Spleen (tissue), 11 donors: ENCODE results near the gene G3BP1. TPM values are rescaled to one million over a fixed set of nuclear protein-coding genes. Genes with fewer than 3 reads are reported as not detected.
A peak's percentile ranks its signal among the peaks of the same experiment; 100 is the strongest.

Source experiments
- DNase-seq: peaks from one replicate; pipeline ENCODE4 v3.0.0-alpha.2; 2020
- H3K27ac ChIP-seq, 8 donors: fragments of 200-600 bp; sonication (generic) in 7 of 8; 1 replicate in 4 of 8; 2 replicates in 4 of 8; pipeline versions ENCODE4 v1.5.0 to v1.8.0; 2016 to 2021; ENCODE audit warnings: inconsistent platforms in 4 of 8, mild to moderate bottlenecking in 4 of 8, moderate library complexity in 1 of 8
- H3K27me3 ChIP-seq, 7 donors: fragments of 200-600 bp; sonication (generic) in 6 of 7; replicated peaks in 1 of 7; 1 replicate in 4 of 7; 2 replicates in 3 of 7; pipeline versions ENCODE4 v1.5.0 to v1.8.0; 2016 to 2021; ENCODE audit warnings: inconsistent platforms in 3 of 7, mild to moderate bottlenecking in 1 of 7
- H3K36me3 ChIP-seq, 6 donors: fragments of 200-600 bp; sonication (generic) in 5 of 6; 1 replicate in 4 of 6; 2 replicates in 2 of 6; pipeline versions ENCODE4 v1.5.0 to v1.8.0; 2016 to 2021; ENCODE audit warnings: inconsistent platforms in 2 of 6
- H3K4me1 ChIP-seq, 6 donors: fragments of 200-600 bp; sonication (generic) in 5 of 6; 1 replicate in 3 of 6; 2 replicates in 3 of 6; pipeline versions ENCODE4 v1.5.0 to v1.8.0; 2016 to 2021; ENCODE audit warnings: inconsistent platforms in 3 of 6
- H3K4me3 ChIP-seq, 8 donors: fragments of 200-600 bp; sonication (generic) in 7 of 8; 1 replicate in 4 of 8; 2 replicates in 4 of 8; pipeline versions ENCODE4 v1.5.0 to v1.8.0; 2016 to 2021; ENCODE audit warnings: inconsistent platforms in 4 of 8, mild to moderate bottlenecking in 4 of 8, moderate library complexity in 2 of 8
- H3K9me3 ChIP-seq, 8 donors: fragments of 200-600 bp; sonication (generic) in 7 of 8; 1 replicate in 4 of 8; 2 replicates in 4 of 8; pipeline versions ENCODE4 v1.5.0 to v1.8.0; 2016 to 2021; ENCODE audit warnings: inconsistent platforms in 4 of 8
- POLR2A ChIP-seq, 3 donors: fragments of 450-650 bp; IDR thresholded peaks; one replicate each; pipeline ENCODE4 v1.5.1; 2017; ENCODE audit warnings: antibody characterized with exemption in 3 of 3, mild to moderate bottlenecking in 1 of 3
- POLR2AphosphoS5 ChIP-seq, 3 donors: sonication (generic); formaldehyde crosslinking; IDR thresholded peaks; one replicate each; pipeline ENCODE4 v1.5.1; 2017; ENCODE audit warnings: antibody characterized with exemption in 3 of 3
- WGBS, 5 donors: extraction: QIAGEN DNeasy Blood & Tissue Kit in 3 of 5; methylation state at CpG; one replicate each; pipeline versions ENCODE4 v1.1.5 to v1.1.7; 2013 to 2018; 5-methylcytosine and 5-hydroxymethylcytosine counted together
- intact Hi-C: fragments of 100-400 bp; cut with DNase I; formaldehyde crosslinking; loops from one replicate; pipeline ENCODE4 v1.15.0; 2023; ENCODE audit warnings: low total_unique reads
- polyA plus RNA-seq, 3 donors: library from polyadenylated mRNA; stranded (reverse); fragments of 200-250 nt; gene quantifications; one replicate each; pipeline ENCODE4 v1.2.1, GENCODE V29; 2013
- total RNA-seq, 7 donors: library from RNA; depleted of rRNA in 3 of 7; stranded (reverse); fragments of >200 nt in 3 of 7; fragmentation: NEBNext Ultra II Directional in 4 of 7; extraction: Animal tissue kit (Norgen Biotek cat#: 25700) in 4 of 7; gene quantifications; one replicate each; pipeline versions ENCODE4 v1.1.0 to v1.2.1, GENCODE V29; 2016 to 2021
- TF ChIP-seq, protein P1 (sequence below), 11 experiments: fragments of 200-600 bp in 7 of 11; fragments of 450-650 bp in 4 of 11; sonication (generic) in 4 of 11; IDR thresholded peaks in 8 of 11; conservative IDR thresholded peaks in 3 of 11; 1 replicate in 7 of 11; 2 replicates in 4 of 11; pipeline versions ENCODE4 v1.4.0 to v1.8.0; 2016 to 2021; ENCODE audit warnings: antibody characterized with exemption in 11 of 11, inconsistent platforms in 4 of 11, mild to moderate bottlenecking in 1 of 11
- donor health status: healthy with polysubstance abuse.
- donor health status: DM: no; HTN: no; CAD: no; lungs with moderate emphysema.
- donor health status: DM: no; HTN: no; CAD: no.
- donor health status: Bipolar disorder and iron deficiency.
- donor health status: healthy.
- donor health status: DM: no; HTN: no; CAD: no.
- donor health status: DM: yes; HTN: yes; CAD: no.

The G3BP1 gene
- total and polyA plus RNA-seq, 10 donors, result 16.1 to 167 (median 151) TPM

DNA sequence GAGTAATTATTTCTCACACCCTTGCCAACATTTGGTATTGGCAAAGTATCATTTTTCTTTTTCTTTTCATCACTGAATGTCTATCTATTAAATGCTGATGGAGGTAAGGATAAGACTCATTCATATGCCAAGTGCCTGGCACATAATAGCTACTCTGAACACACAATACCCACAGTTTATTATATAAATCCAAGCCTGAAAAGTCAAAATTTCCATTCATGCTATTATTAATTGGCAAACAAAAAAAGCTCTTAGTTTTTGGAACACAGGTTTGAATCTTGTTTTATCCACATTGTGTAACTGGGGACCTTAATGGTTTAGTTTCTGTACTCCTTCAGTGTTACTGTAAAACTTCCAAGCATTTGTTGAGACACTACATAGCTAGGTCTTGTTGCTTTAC is 7.0 kb upstream of the G3BP1 start:
- Histone ChIP-seq H3K9me3 (no peaks in the 10 kb centered on the region), H3K4me1 (peaks cover 0 to 6% (median 4%) of the 10 kb centered on the region in 6 donors), H3K4me3 (no peak overlapping the region), H3K36me3 (no peaks in the 10 kb centered on the region), H3K27ac (no peak overlapping the region), H3K27me3 (no peaks in the 10 kb centered on the region)
- no peak for DNase-seq
- intact Hi-C loops, result no loop called here
- TF ChIP-seq, protein P1, sequence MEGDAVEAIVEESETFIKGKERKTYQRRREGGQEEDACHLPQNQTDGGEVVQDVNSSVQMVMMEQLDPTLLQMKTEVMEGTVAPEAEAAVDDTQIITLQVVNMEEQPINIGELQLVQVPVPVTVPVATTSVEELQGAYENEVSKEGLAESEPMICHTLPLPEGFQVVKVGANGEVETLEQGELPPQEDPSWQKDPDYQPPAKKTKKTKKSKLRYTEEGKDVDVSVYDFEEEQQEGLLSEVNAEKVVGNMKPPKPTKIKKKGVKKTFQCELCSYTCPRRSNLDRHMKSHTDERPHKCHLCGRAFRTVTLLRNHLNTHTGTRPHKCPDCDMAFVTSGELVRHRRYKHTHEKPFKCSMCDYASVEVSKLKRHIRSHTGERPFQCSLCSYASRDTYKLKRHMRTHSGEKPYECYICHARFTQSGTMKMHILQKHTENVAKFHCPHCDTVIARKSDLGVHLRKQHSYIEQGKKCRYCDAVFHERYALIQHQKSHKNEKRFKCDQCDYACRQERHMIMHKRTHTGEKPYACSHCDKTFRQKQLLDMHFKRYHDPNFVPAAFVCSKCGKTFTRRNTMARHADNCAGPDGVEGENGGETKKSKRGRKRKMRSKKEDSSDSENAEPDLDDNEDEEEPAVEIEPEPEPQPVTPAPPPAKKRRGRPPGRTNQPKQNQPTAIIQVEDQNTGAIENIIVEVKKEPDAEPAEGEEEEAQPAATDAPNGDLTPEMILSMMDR (IDR thresholded peaks at IDR 0.05 in 8 of 11, conservative IDR thresholded peaks at IDR 0.05 in 3 of 11), result no peak
- no peak for TF ChIP-seq POLR2AphosphoS5 (IDR thresholded peaks at IDR 0.05)
- TF ChIP-seq POLR2A (IDR thresholded peaks at IDR 0.05), result no peak

DNA sequence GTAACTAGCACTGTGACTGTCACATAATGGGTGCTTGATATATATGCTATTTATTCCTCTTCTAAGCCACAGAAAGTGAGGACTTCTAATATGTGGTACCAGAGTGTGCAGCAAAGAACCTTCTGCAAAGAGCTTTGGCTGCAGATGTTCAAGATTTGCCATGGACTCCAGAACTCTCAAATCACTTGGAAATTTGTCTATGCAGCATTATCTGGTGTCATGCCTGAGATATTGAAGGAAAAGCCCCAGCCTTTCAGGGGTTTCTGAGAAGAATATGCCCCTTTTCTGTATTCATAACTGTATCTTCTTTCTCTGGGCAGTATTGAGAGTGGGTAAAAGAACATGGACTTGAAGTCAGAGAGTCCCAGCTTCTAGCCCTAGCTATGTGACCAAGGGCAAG is 4.8 kb upstream of the G3BP1 start:
- no peak for DNase-seq
- no peaks in the 10 kb centered on the region for H3K36me3 ChIP-seq
- H3K27me3 ChIP-seq, result no peaks in the 10 kb centered on the region
- intact Hi-C loops, result no loop called here
- TF ChIP-seq POLR2AphosphoS5 (IDR thresholded peaks at IDR 0.05), result no peak
- TF ChIP-seq, protein P1 (IDR thresholded peaks at IDR 0.05 in 8 of 11, conservative IDR thresholded peaks at IDR 0.05 in 3 of 11), result no peak
- TF ChIP-seq POLR2A (IDR thresholded peaks at IDR 0.05), result no peak
- H3K9me3 ChIP-seq, result no peaks in the 10 kb centered on the region
- H3K4me3 ChIP-seq, result no peak overlapping the region
- no peak overlapping the region for H3K27ac ChIP-seq
- H3K4me1 ChIP-seq, result peaks cover 5 to 16% (median 14%) of the 10 kb centered on the region in 6 donors

DNA sequence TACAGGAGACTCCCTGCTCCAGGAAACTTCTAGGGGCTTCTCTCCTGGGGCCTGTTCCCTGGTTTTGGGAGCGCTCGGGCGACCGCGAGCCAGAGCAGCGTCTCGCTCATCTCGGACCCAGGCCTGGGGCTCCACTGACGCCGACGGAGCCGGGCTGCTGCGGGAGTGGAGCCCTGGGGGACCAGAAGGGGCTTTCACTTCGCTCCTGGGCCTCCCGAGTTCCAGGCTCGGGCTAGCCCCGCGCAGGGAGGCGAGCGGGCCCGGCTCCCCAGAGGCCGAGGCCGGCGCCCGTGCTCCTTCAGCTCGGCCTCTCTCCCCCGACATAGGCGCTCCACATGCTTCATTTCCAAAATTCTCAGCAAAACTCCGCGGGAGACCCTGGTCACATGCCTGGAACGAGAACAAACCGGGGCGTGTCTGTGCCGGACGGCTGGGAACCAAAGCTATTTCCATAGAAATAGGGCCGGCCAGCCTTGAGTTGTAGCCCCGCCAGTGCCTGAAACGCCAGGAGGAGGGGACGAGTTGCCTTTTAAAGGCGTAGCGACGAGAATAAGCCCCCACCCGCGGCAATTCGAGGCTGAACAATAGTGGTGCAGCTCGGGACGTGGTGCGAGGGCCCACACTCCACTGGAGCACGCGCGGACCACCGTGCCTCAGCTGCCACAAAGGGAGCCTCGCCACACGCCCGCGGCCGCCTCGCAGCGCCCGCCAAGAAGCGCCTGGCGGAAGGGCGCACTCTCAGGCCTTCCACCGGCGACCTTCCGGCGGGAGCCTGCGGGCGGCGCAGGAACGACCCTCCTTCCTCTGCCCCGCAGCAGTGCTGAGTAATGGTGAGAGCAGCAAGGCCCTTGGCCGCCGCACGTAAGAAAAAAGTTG is 1.1 kb upstream of the G3BP1 start:
- intact Hi-C loops, result no loop called here
- Histone ChIP-seq H3K27me3 (no peaks in the 10 kb centered on the region), H3K9me3 (no peaks in the 10 kb centered on the region), H3K27ac (peak overlapping the region; percentile 93 to 99 (median 96)), H3K4me1 (peaks cover 16 to 48% (median 42%) of the 10 kb centered on the region in 6 donors), H3K36me3 (no peaks in the 10 kb centered on the region), H3K4me3 (peak overlapping the region; percentile 16 to 94 (median 54))
- 5 to 7% (median 6%) methylated on average over 57 to 75 of the region's 75 CpGs for WGBS, 5 donors
- peak; percentile 95 for DNase-seq
- peak in 1 of 3 donors; percentile 15 for TF ChIP-seq POLR2A (IDR thresholded peaks at IDR 0.05)
- TF ChIP-seq, protein P1 (IDR thresholded peaks at IDR 0.05 in 8 of 11, conservative IDR thresholded peaks at IDR 0.05 in 3 of 11), result no peak
- peak in 1 of 3 donors; percentile 87 for TF ChIP-seq POLR2AphosphoS5 (IDR thresholded peaks at IDR 0.05)

DNA sequence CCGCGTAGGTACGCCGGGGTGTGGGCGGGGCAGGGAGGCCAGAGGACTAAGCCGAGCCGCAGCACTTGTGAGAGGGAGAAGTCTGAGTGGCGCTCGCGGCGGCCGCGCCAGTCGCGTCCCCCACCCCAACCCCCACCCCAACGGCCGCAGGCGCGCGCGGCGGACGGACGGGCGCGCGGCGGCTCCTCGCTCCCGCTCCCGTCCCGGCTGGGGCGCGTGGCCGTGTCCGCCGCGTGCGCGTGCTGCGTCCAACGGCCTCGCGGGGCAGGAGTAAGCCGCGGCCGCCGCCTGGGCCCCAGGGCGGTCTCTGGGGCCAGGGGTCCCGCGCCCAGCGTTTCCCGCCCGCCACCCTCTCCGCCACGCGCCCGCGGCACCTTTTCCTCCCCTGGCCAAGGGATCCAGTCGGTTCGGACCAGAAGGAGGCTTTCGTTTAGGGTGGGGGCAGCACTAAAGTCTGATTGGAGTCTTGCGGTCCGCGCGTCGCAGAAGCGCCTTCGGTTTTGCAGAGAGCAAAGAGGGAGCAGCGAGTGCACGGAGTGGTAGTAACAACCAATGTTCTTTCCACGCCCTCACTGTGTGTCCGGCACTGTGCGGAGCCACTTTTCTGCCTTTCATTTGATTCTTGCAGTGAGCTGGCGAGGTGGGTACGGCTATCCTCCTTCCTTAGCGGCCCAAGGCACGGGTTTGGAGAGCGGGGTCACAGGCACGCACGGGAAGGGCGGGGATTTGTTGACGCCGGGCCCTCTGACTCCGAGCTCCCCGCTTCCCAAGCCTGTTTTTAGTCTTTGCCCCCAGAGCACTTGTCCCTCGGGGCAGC is 483 bp downstream of the G3BP1 start:
- no peaks in the 10 kb centered on the region for H3K9me3 ChIP-seq
- WGBS, 5 donors, result 0 to 1% (median 0%) methylated on average over 41 to 87 of the region's 87 CpGs
- no peak for DNase-seq
- TF ChIP-seq, protein P1 (IDR thresholded peaks at IDR 0.05 in 8 of 11, conservative IDR thresholded peaks at IDR 0.05 in 3 of 11), result no peak
- TF ChIP-seq POLR2A (IDR thresholded peaks at IDR 0.05), result peak in 1 of 3 donors; percentile 4
- TF ChIP-seq POLR2AphosphoS5 (IDR thresholded peaks at IDR 0.05), result peak; percentile 54 to 72 (median 60)
- peaks cover 0 to 7% (median 0%) of the 10 kb centered on the region in 6 donors for H3K36me3 ChIP-seq
- intact Hi-C loops, result no loop called here
- peak overlapping the region; percentile 78 to 94 (median 84) for H3K4me3 ChIP-seq
- H3K27me3 ChIP-seq, result no peaks in the 10 kb centered on the region
- H3K4me1 ChIP-seq, result peaks cover 23 to 64% (median 57%) of the 10 kb centered on the region in 6 donors
- H3K27ac ChIP-seq, result peak overlapping the region; percentile 83 to 99 (median 96)
